SK-N-SH treated with all-trans-retinoic acid at 6 μM for 48 hours (cell line): ENCODE data around the gene KHDRBS2.
A peak's percentile ranks its signal among the peaks of the same experiment; 100 is the strongest.
"Not testable (repeated sequence)": the region's sequence is repeated elsewhere in the genome, so short reads cannot be mapped to it uniquely, and the experiment has no call there.

Experiments
- ATAC-seq: fragments of 200-7000 bp; cut with Tn5 transposase; 3 replicates; pipeline ENCODE4 v1.9.1; 2020; ENCODE audit warnings: mild to moderate bottlenecking, moderate library complexity
- ARNTL ChIP-seq: fragments of 450-650 bp; formaldehyde crosslinking; IDR thresholded peaks from 2 replicates; pipeline ENCODE4 v1.5.0; 2020; ENCODE audit warnings: low read depth, mild to moderate bottlenecking, moderate library complexity, borderline replicate concordance
- BACH2 ChIP-seq: fragments of 250-450 bp; sonication (Bioruptor Pico); IDR thresholded peaks from 2 replicates; pipeline ENCODE4 v1.9.0; 2021; ENCODE audit warnings: mild to moderate bottlenecking, borderline replicate concordance
- CREB5 ChIP-seq: fragments of 250-450 bp; sonication (Bioruptor Pico); IDR thresholded peaks from 2 replicates; pipeline ENCODE4 v1.5.1; 2020; ENCODE audit warnings: low read depth, mild to moderate bottlenecking, moderate library complexity
- CSDC2 ChIP-seq: fragments of 250-450 bp; sonication (Bioruptor Pico); IDR thresholded peaks from 2 replicates; pipeline ENCODE4 v1.5.0; 2020; ENCODE audit warnings: mild to moderate bottlenecking, moderate library complexity
- CSRNP3 ChIP-seq: fragments of 250-450 bp; sonication (Bioruptor Pico); IDR thresholded peaks from 2 replicates; pipeline ENCODE4 v1.5.1; 2021; ENCODE audit warnings: mild to moderate bottlenecking, moderate library complexity
- ESRRG ChIP-seq: fragments of 250-450 bp; sonication (Bioruptor Pico); IDR thresholded peaks from 2 replicates; pipeline ENCODE4 v1.6.1; 2021; ENCODE audit warnings: mild to moderate bottlenecking
- GLIS3 ChIP-seq: fragments of 250-450 bp; sonication (Bioruptor Pico); IDR thresholded peaks from 2 replicates; pipeline ENCODE4 v1.5.0; 2020; ENCODE audit warnings: mild to moderate bottlenecking, moderate library complexity
- ISL1 ChIP-seq: fragments of 250-450 bp; sonication (Bioruptor Pico); IDR thresholded peaks from 2 replicates; pipeline ENCODE4 v2.1.2; 2022; ENCODE audit warnings: mild to moderate bottlenecking, moderate library complexity
- OSR1 ChIP-seq: fragments of 250-450 bp; sonication (Bioruptor Pico); IDR thresholded peaks from 2 replicates; pipeline ENCODE4 v1.8.0; 2022; ENCODE audit warnings: moderate library complexity, mild to moderate bottlenecking, inconsistent platforms
- PATZ1 ChIP-seq: fragments of 250-450 bp; sonication (Bioruptor Pico); IDR thresholded peaks from 2 replicates; pipeline ENCODE4 v1.8.0; 2020; ENCODE audit warnings: mild to moderate bottlenecking, moderate library complexity, borderline replicate concordance
- POU6F1 ChIP-seq: fragments of 250-450 bp; sonication (Bioruptor Pico); IDR thresholded peaks from 2 replicates; pipeline ENCODE4 v1.8.0; 2021; ENCODE audit warnings: low read depth, mild to moderate bottlenecking, moderate library complexity, borderline replicate concordance
- PPARA ChIP-seq: fragments of 250-450 bp; sonication (Bioruptor Pico); IDR thresholded peaks from 2 replicates; pipeline ENCODE4 v1.5.0; 2020; ENCODE audit warnings: mild to moderate bottlenecking, borderline replicate concordance
- RARB ChIP-seq: fragments of 250-450 bp; sonication (Bioruptor Pico); IDR thresholded peaks from 2 replicates; pipeline ENCODE4 v1.8.0; 2021; ENCODE audit warnings: mild to moderate bottlenecking, moderate library complexity
- SNAI2 ChIP-seq: fragments of 250-450 bp; sonication (Bioruptor Pico); IDR thresholded peaks from 2 replicates; pipeline ENCODE4 v1.5.0; 2020; ENCODE audit warnings: mild to moderate bottlenecking, moderate library complexity
- TCF4 ChIP-seq: fragments of 250-450 bp; sonication (Bioruptor Pico); IDR thresholded peaks from 2 replicates; pipeline ENCODE4 v1.8.0; 2021; ENCODE audit warnings: mild to moderate bottlenecking, moderate library complexity, borderline replicate concordance
- TOX ChIP-seq: fragments of 250-450 bp; sonication (Bioruptor Pico); IDR thresholded peaks from 2 replicates; pipeline ENCODE4 v1.8.0; 2021; ENCODE audit warnings: mild to moderate bottlenecking, moderate library complexity, borderline replicate concordance
- TSHZ2 ChIP-seq: fragments of 250-450 bp; sonication (Bioruptor Pico); IDR thresholded peaks from 2 replicates; pipeline ENCODE4 v1.5.0; 2020; ENCODE audit warnings: mild to moderate bottlenecking, moderate library complexity
- ZFP3 ChIP-seq: fragments of 250-450 bp; sonication (Bioruptor Pico); IDR thresholded peaks from 2 replicates; pipeline ENCODE4 v1.5.0; 2020; ENCODE audit warnings: mild to moderate bottlenecking, moderate library complexity
- ZFP30 ChIP-seq: fragments of 450-650 bp; formaldehyde crosslinking; IDR thresholded peaks from 2 replicates; pipeline ENCODE4 v1.5.0; 2022; ENCODE audit warnings: mild to moderate bottlenecking, moderate library complexity
- ZNF565 ChIP-seq: fragments of 450-650 bp; formaldehyde crosslinking; conservative IDR thresholded peaks from 2 replicates; pipeline ENCODE4 v1.5.0; 2020; ENCODE audit warnings: low read depth, mild to moderate bottlenecking, moderate library complexity
- ZNF70 ChIP-seq: fragments of 450-650 bp; formaldehyde crosslinking; IDR thresholded peaks from 2 replicates; pipeline ENCODE4 v1.5.0; 2020; ENCODE audit warnings: mild to moderate bottlenecking, moderate library complexity
- ZNF8 ChIP-seq: fragments of 450-650 bp; formaldehyde crosslinking; IDR thresholded peaks from 2 replicates; pipeline ENCODE4 v1.5.0; 2020; ENCODE audit warnings: mild to moderate bottlenecking, moderate library complexity

KHDRBS2 gene

GRCh38 chr6:61809004-61809595 is 476.9 kb downstream of the KHDRBS2 start:
- ATAC-seq = 0 out of 3 replicates have a peak, but pooled peaks have one; percentile 40
- TF ChIP-seq CREB5 (no peak), TOX (CRISPR knock-in tag) (no peak)
- TF ChIP-seq, all 23 proteins: peak for 0

- no peak for ATAC-seq
- no peak for TF ChIP-seq ISL1 (CRISPR knock-in tag)
- no peak for TF ChIP-seq ARNTL (CRISPR knock-in tag)
- TF ChIP-seq SNAI2 (CRISPR knock-in tag) = no peak
- TF ChIP-seq TCF4 = no peak
- no peak for TF ChIP-seq PATZ1 (CRISPR knock-in tag)
- TF ChIP-seq TOX (CRISPR knock-in tag) = no peak
- no peak for TF ChIP-seq ZNF70 (CRISPR knock-in tag)
- no peak for TF ChIP-seq ZFP30
- no peak for TF ChIP-seq TSHZ2 (CRISPR knock-in tag)
- no peak for TF ChIP-seq PPARA
- no peak for TF ChIP-seq ESRRG (CRISPR knock-in tag)
- no peak for TF ChIP-seq CREB5
- TF ChIP-seq GLIS3 (CRISPR knock-in tag) = no peak
- TF ChIP-seq ZNF565 = no peak
- TF ChIP-seq CSDC2 = no peak
- TF ChIP-seq ZFP3 (CRISPR knock-in tag) = no peak
- no peak for TF ChIP-seq RARB
Measured at GRCh38 chr6:61787998-61788397, 498.0 kb downstream of the KHDRBS2 start.

GRCh38 chr6:61769446-61769845 is 516.6 kb downstream of the KHDRBS2 start:
- not testable (repeated sequence) for ATAC-seq

GRCh38 chr6:61755739-61756138 is 530.3 kb downstream of the KHDRBS2 start:
- ATAC-seq = no peak
- TF ChIP-seq TSHZ2 (CRISPR knock-in tag) = no peak
- TF ChIP-seq BACH2 (CRISPR knock-in tag) = no peak
- TF ChIP-seq CSRNP3 (CRISPR knock-in tag) = no peak
- no peak for TF ChIP-seq ARNTL (CRISPR knock-in tag)
- TF ChIP-seq RARB = no peak
- TF ChIP-seq ISL1 (CRISPR knock-in tag) = no peak
- no peak for TF ChIP-seq POU6F1
- TF ChIP-seq ZNF8 = no peak
- no peak for TF ChIP-seq ESRRG (CRISPR knock-in tag)
- TF ChIP-seq GLIS3 (CRISPR knock-in tag) = no peak
- TF ChIP-seq OSR1 (CRISPR knock-in tag) = no peak
